ENCODE results near the gene KIF25.

The KIF25 gene

DNA sequence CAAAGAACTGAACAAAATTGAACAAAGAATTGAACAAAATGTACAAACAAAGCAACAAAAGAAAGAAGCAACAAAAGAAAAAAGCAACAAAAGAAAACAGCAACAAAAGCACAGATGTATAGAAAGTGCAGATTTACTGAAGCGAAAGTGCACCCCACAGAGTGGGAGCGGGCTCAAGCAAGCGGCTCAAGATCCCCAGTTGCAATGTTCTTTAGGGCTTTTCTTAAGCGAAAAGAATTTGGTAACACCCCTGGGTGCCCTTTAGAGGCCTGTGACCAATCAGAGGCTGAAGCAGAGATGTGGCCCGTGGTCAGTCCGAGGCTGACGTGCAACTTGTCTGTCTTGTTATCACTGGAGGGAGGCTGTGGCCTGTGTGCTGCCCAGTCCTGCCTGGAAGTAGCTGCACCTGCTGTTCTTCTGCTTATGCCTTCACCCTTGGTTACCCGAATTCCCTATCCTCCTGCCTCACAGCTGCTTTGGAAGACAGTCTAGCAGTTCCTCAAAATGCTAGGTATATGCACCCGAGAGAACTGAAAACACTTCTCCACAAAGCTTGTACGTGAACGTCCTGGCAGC, 13.2 kb upstream of the KIF25 start:
- H3K27me3 Mint-ChIP-seq: peaks cover 10% of the 10 kb centered on the region
- ATAC-seq: no peak
- H3K4me3 Mint-ChIP-seq: no peak overlapping the region
- peaks cover 7% of the 10 kb centered on the region for H3K9me3 Mint-ChIP-seq
- no peaks in the 10 kb centered on the region for H3K4me1 Mint-ChIP-seq
- no peaks in the 10 kb centered on the region for H3K36me3 Mint-ChIP-seq
- no peak overlapping the region for H3K27ac Mint-ChIP-seq

DNA sequence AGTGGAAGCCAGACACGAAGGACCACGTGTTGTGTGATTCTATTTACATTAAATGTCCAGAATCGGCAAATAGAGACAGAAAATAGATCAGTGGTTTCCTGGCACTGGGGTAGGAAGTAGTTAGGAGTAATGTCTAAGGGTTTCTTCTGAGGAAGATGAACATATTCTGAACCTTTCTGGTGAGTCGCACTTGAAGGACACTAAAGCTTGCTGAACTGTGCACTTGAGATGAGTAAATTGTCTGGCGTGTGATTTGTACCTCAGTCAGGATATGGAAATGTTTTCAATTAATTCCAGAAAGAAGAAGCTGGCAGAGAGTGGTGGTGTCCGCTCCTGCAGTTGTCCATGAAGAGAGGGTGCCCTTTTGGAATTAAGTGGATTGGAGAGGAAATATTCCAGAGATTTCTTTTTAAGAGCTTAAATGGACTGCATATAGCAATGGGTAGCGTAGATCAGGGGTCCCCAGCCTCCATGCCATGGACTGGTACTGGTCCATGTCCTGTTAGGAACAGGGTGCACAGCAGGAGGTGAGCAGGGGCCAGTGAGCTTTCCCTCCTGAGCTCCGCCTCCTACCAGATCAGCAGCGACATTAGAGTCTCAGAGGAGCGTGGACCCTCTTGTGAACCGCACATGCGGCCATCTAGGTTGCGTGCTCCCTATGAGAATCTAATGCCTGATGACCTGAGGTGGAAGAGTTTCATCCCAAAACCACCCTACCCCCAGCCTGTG, 12.4 kb upstream of the KIF25 start:
- H3K4me1 Mint-ChIP-seq: no peaks in the 10 kb centered on the region
- no peak for ATAC-seq
- no peaks in the 10 kb centered on the region for H3K36me3 Mint-ChIP-seq
- H3K9me3 Mint-ChIP-seq: peaks cover 7% of the 10 kb centered on the region
- H3K4me3 Mint-ChIP-seq: no peak overlapping the region
- H3K27ac Mint-ChIP-seq: no peak overlapping the region
- H3K27me3 Mint-ChIP-seq: peaks cover 2% of the 10 kb centered on the region

DNA sequence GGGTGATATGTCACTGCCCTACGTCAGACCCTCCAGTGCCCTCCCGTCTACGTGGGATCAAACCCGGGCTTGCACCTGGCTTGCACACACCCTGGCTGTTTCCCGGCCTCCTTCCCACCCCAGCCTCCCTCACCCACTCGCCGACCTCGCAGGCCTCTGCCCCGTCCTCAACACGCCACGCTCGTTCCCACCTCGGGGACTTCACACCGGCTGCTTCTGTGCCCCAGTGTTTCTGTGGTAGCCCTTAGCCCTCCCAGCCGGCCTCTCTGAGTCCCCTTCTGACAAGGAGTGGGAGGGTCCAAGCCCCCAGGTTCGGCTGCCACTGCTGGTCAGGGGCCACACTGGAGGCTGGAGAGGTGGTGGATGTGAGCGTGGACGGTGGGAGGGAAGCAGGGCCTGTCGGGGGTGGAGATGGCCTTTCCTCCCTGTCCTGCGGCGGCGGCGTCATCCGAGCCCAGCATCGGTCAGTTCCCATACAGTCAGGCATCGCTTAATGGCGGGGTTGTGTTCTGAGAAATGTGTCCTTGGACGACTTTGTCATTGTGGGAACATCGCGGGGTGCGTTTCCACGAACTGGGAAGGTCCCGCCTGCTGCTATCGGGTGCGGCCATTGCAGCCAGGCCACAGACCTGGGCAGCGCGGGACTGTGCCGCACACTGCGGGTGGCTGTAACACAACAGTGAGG, 11.4 kb upstream of the KIF25 start:
- H3K27ac Mint-ChIP-seq: no peak overlapping the region

DNA sequence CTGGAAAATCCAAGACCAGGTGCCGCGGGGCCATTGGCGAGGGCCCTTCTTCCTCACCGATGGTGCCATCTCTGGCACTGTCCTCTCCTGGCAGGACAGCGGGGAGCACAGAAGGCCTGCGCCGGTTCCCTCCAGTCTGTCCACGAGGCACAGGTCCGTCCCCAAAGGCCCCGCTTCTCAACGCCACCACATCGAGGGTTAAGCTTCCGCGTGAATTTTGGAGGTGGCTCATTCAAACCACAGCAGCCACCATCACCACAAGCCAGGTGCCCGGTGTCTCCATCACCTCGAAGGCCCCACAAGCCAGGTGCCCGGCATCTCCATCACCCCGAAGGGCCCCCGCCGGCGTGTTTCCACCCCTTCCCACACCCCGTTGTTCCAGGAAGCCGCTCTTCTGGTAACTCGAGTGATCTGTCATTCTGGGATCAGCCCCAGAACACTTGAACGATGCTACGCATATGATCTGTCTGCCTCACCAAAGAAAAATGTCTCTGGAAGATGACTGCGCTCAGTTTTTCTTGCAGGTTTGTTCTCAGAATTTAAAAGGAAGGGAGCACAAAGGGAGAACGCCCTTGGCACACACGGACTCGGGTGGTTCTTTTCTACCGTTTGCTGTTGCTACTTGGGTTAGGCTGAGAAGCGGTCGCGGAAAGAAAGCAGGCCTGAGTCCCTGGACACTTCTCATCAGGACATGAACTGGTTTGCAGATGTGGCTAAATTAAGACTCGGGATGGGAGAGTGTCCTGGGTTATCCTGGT, 9.9 kb upstream of the KIF25 start:
- H3K36me3 Mint-ChIP-seq: no peaks in the 10 kb centered on the region
- no peaks in the 10 kb centered on the region for H3K4me1 Mint-ChIP-seq
- no peak overlapping the region for H3K27ac Mint-ChIP-seq
- no peak overlapping the region for H3K4me3 Mint-ChIP-seq
- peaks cover 7% of the 10 kb centered on the region for H3K9me3 Mint-ChIP-seq
- no peak for ATAC-seq
- H3K27me3 Mint-ChIP-seq: no peaks in the 10 kb centered on the region

More for the DNA sequence above, 11.4 kb upstream of the KIF25 start:
- no peaks in the 10 kb centered on the region for H3K27me3 Mint-ChIP-seq
- H3K9me3 Mint-ChIP-seq: peaks cover 7% of the 10 kb centered on the region
- H3K4me3 Mint-ChIP-seq: no peak overlapping the region
- H3K36me3 Mint-ChIP-seq: no peaks in the 10 kb centered on the region
- ATAC-seq: no peak
- H3K4me1 Mint-ChIP-seq: no peaks in the 10 kb centered on the region

DNA sequence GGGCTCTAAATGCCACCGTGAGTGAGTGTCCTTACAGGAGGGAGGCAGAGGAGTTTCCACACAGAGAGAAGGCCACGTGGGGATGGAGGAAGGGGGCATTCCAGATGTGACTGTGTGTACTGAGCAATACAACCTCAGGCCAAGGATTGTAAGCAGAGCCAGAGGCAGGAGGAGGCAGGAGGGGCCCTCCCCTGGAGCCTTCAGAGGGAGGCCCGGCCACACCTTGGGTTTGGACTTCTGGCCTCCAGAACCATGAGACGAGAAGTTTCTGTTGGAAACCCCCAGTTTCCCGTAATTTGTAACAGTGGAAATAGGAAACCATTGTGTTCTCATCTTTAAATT, 9.3 kb upstream of the KIF25 start:
- Mint-ChIP-seq H3K4me3 (no peak overlapping the region), H3K9me3 (peaks cover 7% of the 10 kb centered on the region), H3K4me1 (no peaks in the 10 kb centered on the region), H3K27ac (no peak overlapping the region), H3K27me3 (no peaks in the 10 kb centered on the region), H3K36me3 (no peaks in the 10 kb centered on the region)
- no peak for ATAC-seq

DNA sequence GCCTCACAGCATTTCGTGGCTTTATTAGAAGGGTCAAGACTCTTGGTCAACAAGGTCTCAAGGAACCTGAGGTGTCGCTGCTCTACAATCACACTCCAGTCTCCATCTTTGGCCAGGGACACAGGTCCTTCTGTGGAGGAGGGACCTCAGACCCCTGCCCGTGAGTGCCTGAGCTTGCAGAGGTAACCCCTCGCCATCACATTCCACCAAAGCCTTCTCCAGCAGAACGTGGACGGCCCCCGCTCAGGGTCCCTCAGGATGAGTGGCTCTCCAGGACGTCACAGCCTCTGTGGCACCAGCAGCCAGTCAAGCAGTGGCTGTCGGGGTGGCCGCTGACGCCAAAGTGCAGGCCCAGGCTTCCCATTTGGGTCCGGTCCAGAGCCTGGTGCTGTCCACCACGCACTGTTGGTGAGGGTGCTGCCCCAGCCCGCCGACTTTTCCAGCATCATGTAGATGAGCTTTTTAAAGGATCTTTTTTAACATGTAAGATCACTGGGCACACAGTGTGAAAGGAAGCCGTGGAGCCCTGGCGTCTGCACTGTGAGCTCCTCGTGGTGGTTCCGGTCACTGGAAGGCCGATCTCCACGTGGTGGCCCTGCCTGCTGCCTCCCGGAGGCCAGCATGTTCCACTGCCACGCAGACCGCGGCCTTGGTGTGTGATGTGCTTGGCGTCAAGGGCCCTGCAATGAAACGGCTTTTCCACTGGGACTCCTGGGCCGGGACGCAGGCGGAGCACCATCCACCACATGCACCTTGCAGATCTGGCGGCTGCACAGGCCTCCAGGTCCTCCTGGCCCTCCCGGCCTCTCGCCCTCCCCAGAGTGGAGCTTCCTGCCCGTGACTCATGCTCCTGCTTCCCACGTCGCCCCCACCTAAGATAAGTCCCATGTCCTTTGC, 8.3 kb upstream of the KIF25 start:
- H3K27me3 Mint-ChIP-seq: no peaks in the 10 kb centered on the region
- peaks cover 2% of the 10 kb centered on the region for H3K9me3 Mint-ChIP-seq
- no peaks in the 10 kb centered on the region for H3K36me3 Mint-ChIP-seq
- no peaks in the 10 kb centered on the region for H3K4me1 Mint-ChIP-seq
- H3K27ac Mint-ChIP-seq: no peak overlapping the region
- no peak overlapping the region for H3K4me3 Mint-ChIP-seq
- ATAC-seq: no peak

DNA sequence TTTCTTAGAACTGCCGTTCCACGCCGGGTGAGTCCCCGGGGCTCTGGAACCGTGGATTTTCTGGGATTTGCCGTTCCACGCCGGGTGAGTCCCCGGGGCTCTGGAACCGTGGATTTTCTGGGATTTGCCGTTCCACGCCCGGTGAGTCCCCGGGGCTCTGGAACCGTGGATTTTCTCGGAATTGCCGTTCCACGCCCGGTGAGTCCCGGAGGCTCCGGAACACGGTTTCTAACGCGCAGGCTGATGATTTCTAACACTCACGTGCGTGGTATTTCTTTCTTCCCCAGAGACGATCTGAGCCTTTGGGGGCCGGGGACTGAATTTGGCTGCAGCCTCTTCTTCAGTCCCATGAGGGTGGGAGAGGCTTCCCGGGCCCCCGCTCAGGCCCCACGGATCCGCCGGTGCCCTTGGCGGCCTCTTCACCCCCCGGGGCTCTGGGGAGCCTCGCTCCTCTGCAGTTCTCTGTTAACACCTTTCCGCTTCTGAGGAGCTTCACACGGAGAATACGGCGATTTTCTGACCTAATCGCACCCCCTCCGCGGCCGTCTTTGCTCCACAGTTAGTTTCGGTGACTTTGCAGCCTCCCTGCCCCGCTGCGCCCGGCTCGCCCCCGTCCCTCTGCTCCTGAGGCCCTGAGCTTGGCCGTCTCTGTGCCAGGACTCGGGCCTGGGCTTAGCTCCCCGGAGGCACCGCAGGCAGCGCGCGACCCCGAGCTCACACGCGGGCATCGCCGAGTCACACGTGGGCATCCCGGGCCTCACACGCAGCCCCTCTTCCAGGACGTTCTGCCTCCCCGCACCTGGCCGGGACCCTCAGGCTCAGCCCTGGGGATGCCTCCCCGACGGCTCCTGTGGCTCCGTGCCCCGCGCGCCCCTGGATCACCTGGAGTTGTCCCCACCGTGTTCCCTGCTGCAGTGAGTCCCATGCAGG, 7.2 kb upstream of the KIF25 start:
- Mint-ChIP-seq H3K27ac (no peak overlapping the region), H3K36me3 (no peaks in the 10 kb centered on the region), H3K9me3 (no peaks in the 10 kb centered on the region), H3K4me1 (no peaks in the 10 kb centered on the region), H3K4me3 (no peak overlapping the region), H3K27me3 (no peaks in the 10 kb centered on the region)
- no peak for ATAC-seq

DNA sequence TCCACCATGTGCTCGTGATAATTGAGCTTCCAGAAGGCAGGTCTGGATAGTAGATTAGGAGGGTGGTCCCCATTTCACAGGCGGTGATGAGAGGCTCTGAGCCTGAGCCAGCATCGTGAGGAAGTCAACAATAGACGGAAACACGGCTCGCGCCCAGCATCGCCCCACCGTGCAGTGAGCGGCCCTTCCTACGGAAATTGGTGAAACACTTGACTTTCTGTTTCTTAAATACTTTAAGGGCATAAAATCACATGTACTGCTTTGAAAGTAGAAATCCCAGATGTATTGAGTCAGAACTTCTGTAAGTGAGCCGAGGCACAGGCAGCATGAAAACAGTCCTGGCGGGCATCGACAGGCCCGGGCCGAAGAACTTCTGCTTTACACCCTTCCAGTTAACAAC, 4.3 kb upstream of the KIF25 start:
- H3K4me3 Mint-ChIP-seq: no peak overlapping the region
- H3K27me3 Mint-ChIP-seq: peaks cover 22% of the 10 kb centered on the region
- no peak for ATAC-seq
- H3K27ac Mint-ChIP-seq: no peak overlapping the region
- no peaks in the 10 kb centered on the region for H3K36me3 Mint-ChIP-seq
- no peaks in the 10 kb centered on the region for H3K9me3 Mint-ChIP-seq
- H3K4me1 Mint-ChIP-seq: peaks cover 6% of the 10 kb centered on the region

DNA sequence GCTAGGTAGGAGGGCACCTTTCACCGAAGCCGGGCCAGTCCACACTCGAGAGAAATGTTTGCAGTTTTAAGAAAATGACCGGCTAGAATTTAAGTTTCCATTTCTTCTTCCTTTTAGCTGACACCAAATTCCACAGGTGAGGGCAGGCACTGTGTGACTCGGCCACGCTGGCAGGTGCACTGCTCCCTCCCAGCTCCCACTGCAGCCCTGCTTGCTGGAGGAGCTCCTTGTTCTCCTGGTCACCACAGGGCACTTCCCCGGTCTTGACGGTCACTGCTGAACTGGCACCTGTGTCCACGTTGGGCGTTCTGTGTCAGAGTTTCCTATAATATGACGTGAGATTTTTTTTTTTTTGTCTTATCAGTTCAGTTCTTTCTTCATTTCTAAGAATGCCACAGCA, 3.6 kb upstream of the KIF25 start:
- Mint-ChIP-seq H3K27me3 (peaks cover 23% of the 10 kb centered on the region), H3K36me3 (no peaks in the 10 kb centered on the region), H3K4me3 (no peak overlapping the region), H3K9me3 (no peaks in the 10 kb centered on the region), H3K27ac (no peak overlapping the region), H3K4me1 (peaks cover 6% of the 10 kb centered on the region)
- no peak for ATAC-seq

DNA sequence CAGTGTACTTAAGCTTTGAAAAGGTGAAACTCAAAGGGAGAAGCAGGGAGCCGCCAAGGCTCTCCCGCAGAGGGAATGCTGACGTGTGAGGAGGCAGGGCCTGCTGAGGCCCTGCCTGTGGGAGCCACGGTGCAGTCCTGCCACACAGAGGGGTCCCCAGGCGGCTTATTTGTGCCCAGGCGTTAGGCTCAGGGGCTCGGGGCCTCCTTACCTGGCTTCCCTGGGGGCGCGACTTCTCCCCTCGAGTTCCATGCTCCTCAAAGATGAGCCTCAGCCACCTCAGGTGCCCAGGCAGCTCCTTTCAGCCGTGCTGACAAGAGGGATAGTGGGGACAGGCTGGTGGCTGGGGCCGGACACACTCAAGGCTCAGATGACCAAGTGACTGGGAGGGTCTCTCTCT, 2.2 kb upstream of the KIF25 start:
- no peak for ATAC-seq
- Mint-ChIP-seq H3K27me3 (peaks cover 23% of the 10 kb centered on the region), H3K9me3 (no peaks in the 10 kb centered on the region), H3K27ac (no peak overlapping the region), H3K36me3 (no peaks in the 10 kb centered on the region), H3K4me1 (peaks cover 6% of the 10 kb centered on the region), H3K4me3 (no peak overlapping the region)

DNA sequence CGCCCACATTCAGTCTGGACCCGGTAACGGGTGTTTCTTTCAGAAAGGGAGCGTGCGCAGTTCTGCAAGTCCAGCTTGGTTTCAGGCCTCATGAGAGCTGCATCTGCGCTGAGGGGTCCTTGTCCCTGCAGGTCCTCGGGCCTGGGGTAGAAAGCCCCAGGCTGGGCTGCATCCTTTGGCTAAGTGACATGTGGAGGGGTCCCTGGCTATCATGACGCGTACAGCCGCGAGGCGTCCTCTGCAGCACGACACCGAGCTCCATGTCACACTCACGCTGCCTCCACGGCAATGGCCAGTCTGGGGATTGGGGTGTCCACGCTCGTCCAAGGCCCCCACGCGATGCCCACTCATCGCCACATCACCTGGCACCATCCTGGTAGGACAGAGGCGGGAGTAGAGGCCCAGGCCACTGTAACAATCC, 1.7 kb upstream of the KIF25 start:
- Mint-ChIP-seq H3K9me3 (peaks cover 2% of the 10 kb centered on the region), H3K4me1 (peaks cover 6% of the 10 kb centered on the region), H3K27ac (no peak overlapping the region), H3K36me3 (no peaks in the 10 kb centered on the region), H3K27me3 (peaks cover 25% of the 10 kb centered on the region), H3K4me3 (no peak overlapping the region)
- ATAC-seq: no peak

DNA sequence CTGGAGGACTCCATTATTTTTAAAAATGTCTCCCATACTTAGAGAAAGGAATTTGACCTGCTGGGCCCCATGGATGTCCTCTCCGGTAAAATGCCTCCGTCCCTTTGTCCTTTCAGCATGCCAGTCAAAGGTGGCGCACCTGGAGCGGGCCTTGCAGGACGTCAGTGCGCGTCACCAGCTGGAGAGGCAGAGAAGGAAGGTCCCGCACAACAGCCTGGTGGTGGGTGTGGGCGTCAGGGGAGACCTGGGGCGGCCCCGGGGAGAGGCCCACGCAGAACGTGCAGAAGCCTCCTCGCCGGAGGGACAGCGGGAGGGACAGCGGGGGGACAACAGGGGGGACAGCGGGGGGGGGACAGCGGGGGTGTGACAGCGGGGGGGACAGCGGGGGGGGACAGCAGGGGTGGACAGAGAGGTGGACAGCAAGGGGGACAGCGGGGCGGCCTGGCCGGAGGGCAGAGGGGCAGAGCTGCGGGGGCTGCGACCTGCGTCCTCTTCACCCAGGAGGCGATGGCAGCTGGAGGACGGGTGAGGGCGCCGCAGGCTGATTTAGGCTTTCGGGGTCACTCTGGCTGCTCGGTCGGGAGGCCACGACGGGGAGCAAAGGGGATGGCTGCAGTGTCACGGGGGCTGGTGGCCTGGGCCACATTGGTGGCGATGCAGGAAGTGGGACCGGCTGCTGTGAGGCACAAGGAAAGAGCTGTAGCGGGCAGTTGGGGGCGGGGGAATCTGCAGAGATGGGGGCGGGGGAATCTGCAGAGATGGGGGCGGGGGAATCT, 859 bp upstream of the KIF25 start:
- Mint-ChIP-seq H3K9me3 (peaks cover 2% of the 10 kb centered on the region), H3K4me1 (peaks cover 6% of the 10 kb centered on the region), H3K36me3 (no peaks in the 10 kb centered on the region), H3K27ac (no peak overlapping the region), H3K27me3 (peaks cover 34% of the 10 kb centered on the region), H3K4me3 (peak overlapping the region; percentile 31)
- peak; percentile 50 for ATAC-seq

DNA sequence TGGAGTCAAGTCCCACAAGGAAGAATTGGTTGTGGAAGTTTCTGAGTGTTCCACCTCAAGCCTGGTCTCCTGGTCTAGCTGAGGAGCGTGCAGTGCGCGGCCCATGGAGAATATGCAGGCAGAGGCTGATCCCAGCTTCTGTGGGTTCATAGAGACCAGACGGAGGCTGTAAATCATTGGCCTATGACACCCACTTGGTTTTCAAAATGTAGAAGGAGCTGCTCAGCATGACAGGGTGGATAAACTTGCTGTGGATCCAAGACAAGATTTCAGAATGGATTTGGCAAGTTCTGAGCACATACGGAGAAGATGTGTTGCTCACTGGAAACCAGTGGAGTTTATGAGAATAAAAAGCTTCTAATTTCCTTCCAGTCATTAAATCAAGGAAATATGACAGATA, 744 bp downstream of the KIF25 start:
- H3K36me3 Mint-ChIP-seq: no peaks in the 10 kb centered on the region
- no peak overlapping the region for H3K4me3 Mint-ChIP-seq
- no peak for ATAC-seq
- peaks cover 2% of the 10 kb centered on the region for H3K9me3 Mint-ChIP-seq
- H3K4me1 Mint-ChIP-seq: peaks cover 6% of the 10 kb centered on the region
- peaks cover 35% of the 10 kb centered on the region for H3K27me3 Mint-ChIP-seq
- H3K27ac Mint-ChIP-seq: no peak overlapping the region

Data from stimulated activated memory B cell treated with anti-CD40 and anti-IgM and Interleukin-4, amounts not matched to agents 10 μg/mL and 1 μg/mL and 100 μg/mL, for 72 hours (primary cell).